HCT116 (cell line): ENCODE measurements around the gene PLEKHJ1. TPM values are rescaled to one million over a fixed set of nuclear protein-coding genes. Genes with fewer than 3 reads are reported as not detected.

Source experiments
- ATAC-seq: fragments of 200-7000 bp; cut with Tn5 transposase; 2 replicates; pipeline ENCODE4 v1.9.1; 2020; ENCODE audit warnings: mild to moderate bottlenecking, moderate library complexity
- BruUV-seq: library from RNA; stranded (reverse); fragments of 400-500 nt; replicated peaks from 2 replicates; lab custom pipeline; 2021; lab: Mats Ljungman, UMichigan
- CTCF ChIA-PET: fragments of 300-600 bp; sonication (Branson Sonifier 250); formaldehyde crosslinking; loops from one replicate; lab custom pipeline; 2021; ENCODE audit warnings: antibody characterized with exemption; lab: Charles Lee
- POLR2A ChIA-PET: fragments of 300-600, 350-600 bp; sonication (Branson Sonifier 250); formaldehyde crosslinking; loops from one replicate; lab custom pipeline; 2021; ENCODE audit warnings: antibody characterized with exemption; lab: Charles Lee
- RAD21 ChIA-PET, 2 experiments: fragments of 300-600 bp; sonication (Branson Sonifier 250); formaldehyde crosslinking; loops; one replicate each; lab custom pipeline; 2023; ENCODE audit warnings: low total read pairs in 2 of 2; ENCODE audit not compliant: uncharacterized antibody in 2 of 2, unreplicated experiment in 2 of 2, low non-redundant PET in 1 of 2; lab: Charles Lee
- DNase-seq: peaks from one replicate; pipeline ENCODE4 v3.0.0-alpha.2; 2010; ENCODE audit warnings: low read depth, low spot score
- H2AFZ ChIP-seq: fragments of 200-600 bp; shearing (Covaris generic), sonication (generic); 2 replicates; pipeline ENCODE4 v1.6.1; 2017; ENCODE audit warnings: low read depth, mixed run types, mixed read lengths, antibody characterized with exemption, low read length; ENCODE audit not compliant: poor library complexity, severe bottlenecking
- H3K27ac ChIP-seq: 2 replicates; pipeline ENCODE4 v1.5.1; 2012; ENCODE audit warnings: low read depth, low read length
- H3K27me3 ChIP-seq: fragments of 200-600 bp; sonication (generic); 2 replicates; pipeline ENCODE4 v1.6.1; 2016; ENCODE audit warnings: mixed run types, low read length, mixed read lengths; ENCODE audit not compliant: insufficient read depth
- H3K36me3 ChIP-seq, 2 experiments: fragments of 200-500 bp in 1 of 2; fragments of 200-600 bp in 1 of 2; sonication (Bioruptor generic) in 1 of 2; sonication (generic) in 1 of 2; 2 replicates each; pipeline versions ENCODE4 v1.5.1 to v1.6.1; 2014 to 2016; ENCODE audit warnings: low read length in 2 of 2, inconsistent platforms in 1 of 2, mixed read lengths in 1 of 2, mixed run types in 1 of 2; ENCODE audit not compliant: insufficient read depth in 2 of 2, control insufficient read depth in 1 of 2
- H3K4me1 ChIP-seq, 2 experiments: fragments of 200-600 bp in 1 of 2; sonication (generic) in 1 of 2; 2 replicates each; pipeline versions ENCODE4 v1.5.1 to v1.6.1; 2012 to 2017; ENCODE audit warnings: low read length in 2 of 2, inconsistent platforms in 1 of 2, mild to moderate bottlenecking in 1 of 2, mixed read lengths in 1 of 2, mixed run types in 1 of 2, moderate library complexity in 1 of 2; ENCODE audit not compliant: insufficient read depth in 2 of 2, control insufficient read depth in 1 of 2
- H3K4me2 ChIP-seq: fragments of 200-600 bp; sonication (generic); 2 replicates; pipeline ENCODE4 v1.6.1; 2017; ENCODE audit warnings: mixed run types, low read length, mixed read lengths
- H3K4me3 ChIP-seq, 2 experiments: fragments of 200-600 bp in 1 of 2; sonication (generic) in 1 of 2; replicated peaks in 1 of 2; 2 replicates each; pipeline ENCODE4 v1.5.1; 2011 to 2016; ENCODE audit warnings: low read length in 2 of 2, control low read depth in 1 of 2, low read depth in 1 of 2, mild to moderate bottlenecking in 1 of 2, mixed read lengths in 1 of 2, mixed run types in 1 of 2
- H3K79me2 ChIP-seq: fragments of 200-600 bp; sonication (generic); 2 replicates; pipeline ENCODE4 v1.6.1; 2017; ENCODE audit warnings: mild to moderate bottlenecking, mixed run types, low read length, moderate library complexity, mixed read lengths; ENCODE audit not compliant: insufficient read depth
- H3K9ac ChIP-seq: fragments of 200-600 bp; sonication (generic); 2 replicates; pipeline ENCODE4 v1.6.1; 2016; ENCODE audit warnings: low read length, mixed read lengths
- H3K9me2 ChIP-seq: fragments of 200-600 bp; sonication (generic), shearing (Covaris generic); 2 replicates; pipeline ENCODE4 v1.6.1; 2017; ENCODE audit warnings: mixed run types, mild to moderate bottlenecking, moderate library complexity; ENCODE audit not compliant: insufficient read depth
- H3K9me3 ChIP-seq, 2 experiments: fragments of 200-500 bp in 1 of 2; fragments of 200-600 bp in 1 of 2; sonication (Bioruptor generic) in 1 of 2; sonication (generic) in 1 of 2; 2 replicates each; pipeline ENCODE4 v1.6.1; 2014 to 2017; ENCODE audit warnings: low read length in 2 of 2, mixed read lengths in 2 of 2, inconsistent platforms in 1 of 2, low read depth in 1 of 2, mild to moderate bottlenecking in 1 of 2, mixed run types in 1 of 2, moderate library complexity in 1 of 2; ENCODE audit not compliant: control insufficient read depth in 1 of 2, insufficient read depth in 1 of 2
- H4K20me1 ChIP-seq: fragments of 200-600 bp; sonication (generic), shearing (Covaris generic); 2 replicates; pipeline ENCODE4 v1.6.1; 2017; ENCODE audit warnings: mixed run types, mild to moderate bottlenecking, moderate library complexity; ENCODE audit not compliant: insufficient read depth
- ATF3 ChIP-seq: IDR thresholded peaks from 2 replicates; pipeline ENCODE4 v1.6.1; 2012
- CBX3 ChIP-seq: IDR thresholded peaks from 2 replicates; pipeline ENCODE4 v1.6.1; 2012; ENCODE audit warnings: low read depth
- ELF1 ChIP-seq: IDR thresholded peaks from 2 replicates; pipeline ENCODE4 v1.6.1; 2012; ENCODE audit warnings: low read depth, borderline replicate concordance
- RAD21 ChIP-seq: IDR thresholded peaks from 2 replicates; pipeline ENCODE4 v1.6.1; 2012; ENCODE audit warnings: low read depth, mild to moderate bottlenecking
- SP1 ChIP-seq: IDR thresholded peaks from 2 replicates; pipeline ENCODE4 v1.6.1; 2012; ENCODE audit warnings: low read depth
- SRF ChIP-seq: IDR thresholded peaks from 2 replicates; pipeline ENCODE4 v1.6.1; 2012; ENCODE audit warnings: low read depth
- ZBTB33 ChIP-seq: IDR thresholded peaks from 2 replicates; pipeline ENCODE4 v1.6.1; 2011; ENCODE audit warnings: mild to moderate bottlenecking, low read length, moderate library complexity; ENCODE audit not compliant: insufficient replicate concordance; ENCODE audit errors: extremely low read depth
- ZFX ChIP-seq: fragments of 450-650 bp; IDR thresholded peaks from 2 replicates; pipeline ENCODE4 v1.6.1; 2017
- intact Hi-C: fragments of 100-400 bp; cut with micrococcal nuclease; formaldehyde crosslinking; loops from 2 replicates; pipeline ENCODE4 v1.10.0; 2022
- total RNA-seq: library from RNA; stranded (reverse); gene quantifications from one replicate; pipeline ENCODE4 v1.2.1, GENCODE V29; 2021; ENCODE audit not compliant: unreplicated experiment
- TF ChIP-seq, protein P1 (sequence below): IDR thresholded peaks from 2 replicates; pipeline ENCODE4 v1.6.1; 2012

The PLEKHJ1 gene
- total RNA-seq, 1 experiment from 2014 or later: 88.2 TPM

DNA sequence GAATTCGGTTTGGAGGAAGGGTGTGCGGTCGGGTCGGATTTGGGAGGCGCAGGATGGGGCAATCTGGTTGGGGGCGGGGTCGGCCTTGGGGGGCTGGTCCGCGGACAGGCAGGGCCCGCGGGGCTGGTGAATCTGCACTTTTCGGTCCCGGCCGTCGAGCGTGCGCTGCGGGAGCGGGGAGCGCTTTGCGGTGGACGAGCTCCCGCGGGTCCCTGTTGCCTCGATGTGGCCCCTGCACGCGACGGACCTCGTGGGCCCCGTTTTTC lies 34.0 kb upstream of the PLEKHJ1 start:
- Histone ChIP-seq H3K4me2 (peak overlapping the region; percentile 76), H3K4me3 (peak overlapping the region; percentile 97 to 98), H2AFZ (no peak overlapping the region), H3K4me1 (peaks cover 22 to 52% of the 10 kb centered on the region in 2 experiments), H3K9me2 (no peaks in the 10 kb centered on the region), H3K27ac (peak overlapping the region; percentile 98), H3K27me3 (no peaks in the 10 kb centered on the region), H3K79me2 (peaks cover 51% of the 10 kb centered on the region), H3K36me3 (peaks cover 12 to 28% of the 10 kb centered on the region in 2 experiments; a peak in 2 of 4 replicates), H3K9me3 (no peaks in the 10 kb centered on the region), H4K20me1 (peaks cover 18% of the 10 kb centered on the region; the same call in 1 of the 2 replicates), H3K9ac (peak overlapping the region; percentile 99)
- ATAC-seq (no peak), DNase-seq (no peak)
- CTCF ChIA-PET: interaction anchor here (1.4 kb wide), 1 partner anchor 9 kb away, joined by 4 read pairs; no protein-coding TSS in a partner anchor
- no TSS peak for BruUV-seq
- RAD21 ChIA-PET: no interaction called here
- TF ChIP-seq ATF3 (no peak), SP1 (no peak), RAD21 (no peak), CBX3 (no peak), SRF (no peak), ELF1 (no peak), ZBTB33 (no peak), ZFX (no peak)
- TF ChIP-seq, protein P1, sequence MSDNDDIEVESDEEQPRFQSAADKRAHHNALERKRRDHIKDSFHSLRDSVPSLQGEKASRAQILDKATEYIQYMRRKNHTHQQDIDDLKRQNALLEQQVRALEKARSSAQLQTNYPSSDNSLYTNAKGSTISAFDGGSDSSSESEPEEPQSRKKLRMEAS: no peak
- intact Hi-C loops: no loop called here
- POLR2A ChIA-PET: interaction anchor here (0.8 to 1.3 kb wide), 4 partner anchors 8 to 129 kb away, joined by 3 to 4 read pairs (median 4); no protein-coding TSS in a partner anchor
